Endothelial cell (in vitro differentiated cells): Measurements from ENCODE around the gene NAV2. TPM values are rescaled to one million over a fixed set of nuclear protein-coding genes. Genes with fewer than 3 reads are reported as not detected.

ENCODE experiments used
- DNase-seq: peaks from one replicate; pipeline ENCODE4 v3.0.0; 2021; ENCODE audit warnings: low spot score
- H3K27ac Mint-ChIP-seq: one replicate; pipeline ENCODE4 v1.8.0; 2021; ENCODE audit warnings: mixed read lengths, inconsistent platforms; ENCODE audit not compliant: unreplicated experiment
- H3K27me3 Mint-ChIP-seq: one replicate; pipeline ENCODE4 v1.8.0; 2021; ENCODE audit warnings: mild to moderate bottlenecking, moderate library complexity, mixed read lengths, inconsistent platforms; ENCODE audit not compliant: unreplicated experiment
- H3K36me3 Mint-ChIP-seq: one replicate; pipeline ENCODE4 v1.8.0; 2021; ENCODE audit warnings: mild to moderate bottlenecking, low read depth, mixed read lengths, inconsistent platforms; ENCODE audit not compliant: unreplicated experiment
- H3K4me1 Mint-ChIP-seq: one replicate; pipeline ENCODE4 v1.8.0; 2021; ENCODE audit warnings: mild to moderate bottlenecking, mixed read lengths, inconsistent platforms; ENCODE audit not compliant: unreplicated experiment
- H3K4me3 Mint-ChIP-seq: one replicate; pipeline ENCODE4 v1.8.0; 2021; ENCODE audit warnings: mild to moderate bottlenecking, mixed read lengths, inconsistent platforms; ENCODE audit not compliant: unreplicated experiment
- H3K9me3 Mint-ChIP-seq: one replicate; pipeline ENCODE4 v1.8.0; 2021; ENCODE audit warnings: mixed read lengths, inconsistent platforms; ENCODE audit not compliant: unreplicated experiment
- total RNA-seq: library from RNA; stranded (reverse); fragmentation: NEBNext Ultra II Directional; extraction: Animal tissue kit (Norgen Biotek cat#: 25700); gene quantifications from one replicate; pipeline ENCODE4 v1.2.1, GENCODE V29; 2021; ENCODE audit not compliant: unreplicated experiment
- TF ChIP-seq, protein P1 (sequence below): fragments of 200-600 bp; sonication (generic); IDR thresholded peaks from one replicate; pipeline ENCODE4 v1.5.0; 2021; ENCODE audit warnings: antibody characterized with exemption; ENCODE audit not compliant: unreplicated experiment

The NAV2 gene
- total RNA-seq, 1 donor from 2014 or later, result 15.6 TPM

GRCh38 chr11:19946681-19947080 is 234.0 kb downstream of the NAV2 start:
- TF ChIP-seq, protein P1, sequence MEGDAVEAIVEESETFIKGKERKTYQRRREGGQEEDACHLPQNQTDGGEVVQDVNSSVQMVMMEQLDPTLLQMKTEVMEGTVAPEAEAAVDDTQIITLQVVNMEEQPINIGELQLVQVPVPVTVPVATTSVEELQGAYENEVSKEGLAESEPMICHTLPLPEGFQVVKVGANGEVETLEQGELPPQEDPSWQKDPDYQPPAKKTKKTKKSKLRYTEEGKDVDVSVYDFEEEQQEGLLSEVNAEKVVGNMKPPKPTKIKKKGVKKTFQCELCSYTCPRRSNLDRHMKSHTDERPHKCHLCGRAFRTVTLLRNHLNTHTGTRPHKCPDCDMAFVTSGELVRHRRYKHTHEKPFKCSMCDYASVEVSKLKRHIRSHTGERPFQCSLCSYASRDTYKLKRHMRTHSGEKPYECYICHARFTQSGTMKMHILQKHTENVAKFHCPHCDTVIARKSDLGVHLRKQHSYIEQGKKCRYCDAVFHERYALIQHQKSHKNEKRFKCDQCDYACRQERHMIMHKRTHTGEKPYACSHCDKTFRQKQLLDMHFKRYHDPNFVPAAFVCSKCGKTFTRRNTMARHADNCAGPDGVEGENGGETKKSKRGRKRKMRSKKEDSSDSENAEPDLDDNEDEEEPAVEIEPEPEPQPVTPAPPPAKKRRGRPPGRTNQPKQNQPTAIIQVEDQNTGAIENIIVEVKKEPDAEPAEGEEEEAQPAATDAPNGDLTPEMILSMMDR, result no peak
- Mint-ChIP-seq H3K4me3 (no peak overlapping the region), H3K4me1 (peaks cover 3% of the 10 kb centered on the region), H3K36me3 (no peaks in the 10 kb centered on the region), H3K27ac (no peak overlapping the region), H3K9me3 (no peaks in the 10 kb centered on the region), H3K27me3 (peaks cover 2% of the 10 kb centered on the region)
- no peak for DNase-seq

- H3K27me3 Mint-ChIP-seq, result peaks cover 2% of the 10 kb centered on the region
- H3K4me1 Mint-ChIP-seq, result peaks cover 11% of the 10 kb centered on the region
- no peaks in the 10 kb centered on the region for H3K9me3 Mint-ChIP-seq
- no peaks in the 10 kb centered on the region for H3K36me3 Mint-ChIP-seq
- DNase-seq, result no peak
- H3K27ac Mint-ChIP-seq, result no peak overlapping the region
- TF ChIP-seq, protein P1, result no peak
- H3K4me3 Mint-ChIP-seq, result no peak overlapping the region
Observed at GRCh38 chr11:19947537-19948114, 235.0 kb downstream of the NAV2 start.

GRCh38 chr11:19949606-19950005 is 237.0 kb downstream of the NAV2 start:
- TF ChIP-seq, protein P1, result no peak
- H3K27ac Mint-ChIP-seq, result no peak overlapping the region
- peaks cover 28% of the 10 kb centered on the region for H3K4me1 Mint-ChIP-seq
- H3K4me3 Mint-ChIP-seq, result no peak overlapping the region
- no peak for DNase-seq
- H3K9me3 Mint-ChIP-seq, result no peaks in the 10 kb centered on the region
- H3K36me3 Mint-ChIP-seq, result no peaks in the 10 kb centered on the region
- H3K27me3 Mint-ChIP-seq, result peaks cover 2% of the 10 kb centered on the region

DNA sequence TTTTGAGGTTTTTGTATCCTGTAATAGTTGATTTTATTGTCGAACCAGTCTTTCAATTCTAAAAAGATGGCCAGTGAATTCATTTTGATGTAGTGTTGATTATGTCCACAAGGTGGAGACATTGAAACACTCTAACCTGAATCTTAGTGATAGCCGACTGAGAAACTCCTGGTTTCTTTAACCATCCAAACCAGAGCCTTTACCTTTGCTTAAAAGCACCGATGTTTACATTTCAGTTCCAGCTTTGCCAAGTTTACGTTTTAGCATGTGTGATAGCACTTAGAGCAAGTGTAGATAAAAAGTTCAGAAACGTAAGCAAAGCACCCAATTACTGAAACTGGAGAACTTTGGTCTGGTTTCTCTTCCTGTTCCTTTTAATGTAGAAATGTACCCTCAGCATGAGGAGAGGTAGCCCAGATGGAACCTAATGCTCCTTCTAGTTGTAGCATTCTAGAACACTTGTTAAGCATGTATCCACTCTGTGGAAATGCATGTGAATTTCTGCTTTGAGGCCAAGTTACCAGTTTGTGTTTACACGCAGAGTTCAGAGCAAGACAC is 239.0 kb downstream of the NAV2 start:
- Mint-ChIP-seq H3K4me3 (no peak overlapping the region), H3K9me3 (no peaks in the 10 kb centered on the region), H3K4me1 (peaks cover 29% of the 10 kb centered on the region), H3K36me3 (no peaks in the 10 kb centered on the region), H3K27ac (peak overlapping the region; percentile 22), H3K27me3 (peaks cover 2% of the 10 kb centered on the region)
- TF ChIP-seq, protein P1, result peak; percentile 86
- peak; percentile 27 for DNase-seq

- Mint-ChIP-seq H3K27ac (no peak overlapping the region), H3K4me1 (peaks cover 29% of the 10 kb centered on the region), H3K9me3 (no peaks in the 10 kb centered on the region), H3K27me3 (peaks cover 2% of the 10 kb centered on the region), H3K4me3 (no peak overlapping the region), H3K36me3 (no peaks in the 10 kb centered on the region)
- DNase-seq, result no peak
- TF ChIP-seq, protein P1, result no peak
Observed at GRCh38 chr11:19952116-19952605, 239.5 kb downstream of the NAV2 start.
